ENCODE data around the gene SLC19A1. TPM values are rescaled to one million over a fixed set of nuclear protein-coding genes. Genes with fewer than 3 reads are reported as not detected.

Gene SLC19A1
- polyA plus RNA-seq, 3 donors: 25.0 to 53.0 (median 39.9) TPM

- 95% methylated on average over 8 of the region's 9 CpGs for WGBS (ENCODE audit: insufficient coverage)
- Histone ChIP-seq H3K79me2 (ENCODE audit: insufficient read depth, low read length) (no peaks in the 10 kb centered on the region), H3K9ac (ENCODE audit: insufficient read depth, low read length, poor library complexity, severe bottlenecking) (no peak overlapping the region), H3K27me3 (ENCODE audit: control insufficient read depth in 2 of 2, insufficient read depth in 2 of 2, low read length in 2 of 2) (no peaks in the 10 kb centered on the region), H3K36me3 (replicated peaks in 1 of 2; ENCODE audit: control insufficient read depth in 1 of 2, insufficient read depth in 2 of 2, low read length in 2 of 2) (no peaks in the 10 kb centered on the region), H3K9me3 (replicated peaks in 1 of 2; ENCODE audit: control insufficient read depth in 1 of 2, insufficient read depth in 1 of 2, low read length in 2 of 2) (no peaks in the 10 kb centered on the region), H2AFZ (ENCODE audit: insufficient read depth, low read depth, low read length, poor library complexity, severe bottlenecking) (no peak overlapping the region), H3K27ac (ENCODE audit: low read depth in 1 of 2, low read length in 2 of 2) (no peak overlapping the region), H4K20me1 (ENCODE audit: insufficient read depth, low read length) (no peaks in the 10 kb centered on the region), H3K4me3 (replicated peaks in 1 of 3; ENCODE audit: low read depth in 2 of 3, low read length in 3 of 3) (no peak overlapping the region), H3K4me1 (ENCODE audit: control insufficient read depth in 1 of 2, insufficient read depth in 2 of 2, low read length in 2 of 2) (no peaks in the 10 kb centered on the region), H3K4me2 (replicated peaks; ENCODE audit: extremely low read depth, low read length, poor library complexity, severe bottlenecking) (no peak overlapping the region)
- no peak for DNase-seq
- H3K27me3 Mint-ChIP-seq (ENCODE audit: low read depth in 3 of 3): peaks cover 0 to 7% (median 2%) of the 10 kb centered on the region in 3 donors
- H3K36me3 Mint-ChIP-seq: no peaks in the 10 kb centered on the region
- H3K27ac Mint-ChIP-seq: no peak overlapping the region
- no peak for TF ChIP-seq CTCF (IDR thresholded peaks at IDR 0.05)
- H3K4me3 Mint-ChIP-seq: peak overlapping the region in 1 of 2 donors; percentile 4
- intact Hi-C loops (cut with micrococcal nuclease): no loop called here
- H3K4me1 Mint-ChIP-seq: no peaks in the 10 kb centered on the region
- peaks cover 0 to 7% (median 4%) of the 10 kb centered on the region in 7 donors for H3K9me3 Mint-ChIP-seq
These were observed 43.6 kb downstream of the SLC19A1 start for GRCh38 chr21:45498646-45499000.

- H3K4me1 ChIP-seq (ENCODE audit: control insufficient read depth in 1 of 2, insufficient read depth in 2 of 2, low read length in 2 of 2): no peaks in the 10 kb centered on the region
- DNase-seq: no peak
- H3K9ac ChIP-seq (ENCODE audit: insufficient read depth, low read length, poor library complexity, severe bottlenecking): no peak overlapping the region
- H3K79me2 ChIP-seq (ENCODE audit: insufficient read depth, low read length): no peaks in the 10 kb centered on the region
- Mint-ChIP-seq H3K27ac (no peak overlapping the region), H3K9me3 (peaks cover 0 to 5% (median 4%) of the 10 kb centered on the region in 7 donors), H3K4me1 (no peaks in the 10 kb centered on the region), H3K4me3 (no peak overlapping the region), H3K27me3 (ENCODE audit: low read depth in 3 of 3) (peaks cover 0 to 7% (median 2%) of the 10 kb centered on the region in 3 donors), H3K36me3 (no peaks in the 10 kb centered on the region)
- H3K4me3 ChIP-seq (replicated peaks in 1 of 3; ENCODE audit: low read depth in 2 of 3, low read length in 3 of 3): no peak overlapping the region
- no peak overlapping the region for H3K4me2 ChIP-seq (replicated peaks; ENCODE audit: extremely low read depth, low read length, poor library complexity, severe bottlenecking)
- intact Hi-C loops (cut with micrococcal nuclease): no loop called here
- TF ChIP-seq CTCF (IDR thresholded peaks at IDR 0.05): no peak
- no peak overlapping the region for H2AFZ ChIP-seq (ENCODE audit: insufficient read depth, low read depth, low read length, poor library complexity, severe bottlenecking)
- 93% methylated on average over 35 of the region's 39 CpGs for WGBS (ENCODE audit: insufficient coverage)
- no peaks in the 10 kb centered on the region for H3K9me3 ChIP-seq (replicated peaks in 1 of 2; ENCODE audit: control insufficient read depth in 1 of 2, insufficient read depth in 1 of 2, low read length in 2 of 2)
- H3K36me3 ChIP-seq (replicated peaks in 1 of 2; ENCODE audit: control insufficient read depth in 1 of 2, insufficient read depth in 2 of 2, low read length in 2 of 2): no peaks in the 10 kb centered on the region
- no peaks in the 10 kb centered on the region for H3K27me3 ChIP-seq (ENCODE audit: control insufficient read depth in 2 of 2, insufficient read depth in 2 of 2, low read length in 2 of 2)
- H3K27ac ChIP-seq (ENCODE audit: low read depth in 1 of 2, low read length in 2 of 2): no peak overlapping the region
- no peaks in the 10 kb centered on the region for H4K20me1 ChIP-seq (ENCODE audit: insufficient read depth, low read length)
These were observed 44.2 kb downstream of the SLC19A1 start for GRCh38 chr21:45497846-45498645.
